KMS-11 (cell line): Measurements from ENCODE around the gene CIDEA.
"Not testable (repeated sequence)": the region's sequence is repeated elsewhere in the genome, so short reads cannot be mapped to it uniquely, and the experiment has no call there.

ENCODE experiments used
- H2AFZ ChIP-seq: fragments of 200-600 bp; sonication (generic); 2 replicates; pipeline ENCODE4 v1.6.1; 2016; ENCODE audit warnings: antibody characterized with exemption, mixed run types, low read depth
- H3K27ac ChIP-seq: fragments of 200-600 bp; sonication (generic); 2 replicates; pipeline ENCODE4 v1.6.1; 2016; ENCODE audit warnings: mild to moderate bottlenecking, mixed run types
- H3K27me3 ChIP-seq: fragments of 200-600 bp; sonication (generic); 2 replicates; pipeline ENCODE4 v1.6.1; 2017; ENCODE audit warnings: mild to moderate bottlenecking, low read depth, mixed run types, moderate library complexity; ENCODE audit not compliant: insufficient read depth
- H3K36me3 ChIP-seq: fragments of 200-600 bp; sonication (generic); 2 replicates; pipeline ENCODE4 v1.6.1; 2017; ENCODE audit warnings: mild to moderate bottlenecking, mixed run types; ENCODE audit not compliant: insufficient read depth
- H3K4me1 ChIP-seq: fragments of 200-600 bp; sonication (generic); 2 replicates; pipeline ENCODE4 v1.6.1; 2016; ENCODE audit warnings: mild to moderate bottlenecking, low read depth, mixed run types; ENCODE audit not compliant: poor library complexity, severe bottlenecking
- H3K4me2 ChIP-seq: fragments of 200-600 bp; sonication (generic); 2 replicates; pipeline ENCODE4 v1.7.0; 2016; ENCODE audit warnings: mild to moderate bottlenecking, mixed run types
- H3K4me3 ChIP-seq: fragments of 200-600 bp; sonication (generic); IDR thresholded peaks from 2 replicates; pipeline ENCODE4 v1.6.1; 2017; ENCODE audit warnings: low read depth, low read length, mixed read lengths; ENCODE audit not compliant: insufficient read depth
- H3K79me2 ChIP-seq: fragments of 200-600 bp; sonication (generic); 2 replicates; pipeline ENCODE4 v1.6.1; 2016; ENCODE audit warnings: low read depth, mixed run types; ENCODE audit not compliant: insufficient read depth
- H3K9ac ChIP-seq: fragments of 200-600 bp; sonication (generic); 2 replicates; pipeline ENCODE4 v1.6.1; 2016; ENCODE audit warnings: mild to moderate bottlenecking, mixed run types
- H4K20me1 ChIP-seq: fragments of 200-600 bp; sonication (generic); 2 replicates; pipeline ENCODE4 v1.6.1; 2016; ENCODE audit warnings: mild to moderate bottlenecking, mixed run types; ENCODE audit not compliant: insufficient read depth
- CTCF ChIP-seq: fragments of 200-600 bp; sonication (generic); conservative IDR thresholded peaks from 2 replicates; pipeline ENCODE4 v1.6.1; 2017; ENCODE audit warnings: low read depth, mild to moderate bottlenecking, antibody characterized with exemption, low read length, moderate library complexity, mixed read lengths

Gene CIDEA

GRCh38 chr18:12254136-12254819, at the start of gene CIDEA:
Gene CIDEA, plus strand, starts transcription at chr18:12254361. Its CDS starts 23 bp downstream, at chr18:12254384.
- no peak within 1 kb of the TSS for H3K4me3 ChIP-seq
- H3K27me3 ChIP-seq: no peaks in the 10 kb centered on the region
- TF ChIP-seq CTCF: no peak
- H3K9ac ChIP-seq: no peak within 1 kb of the TSS
- no peak within 1 kb of the TSS for H3K4me2 ChIP-seq
- H3K4me1 ChIP-seq: no peaks in the 10 kb centered on the region
- H3K36me3 ChIP-seq: no peaks in the 10 kb centered on the region
- no peak within 1 kb of the TSS for H2AFZ ChIP-seq
- H3K79me2 ChIP-seq: no peaks in the 10 kb centered on the region
- no peaks in the 10 kb centered on the region for H4K20me1 ChIP-seq
- no peak within 1 kb of the TSS for H3K27ac ChIP-seq

- not testable (repeated sequence) for H4K20me1 ChIP-seq, H3K9ac ChIP-seq, H3K27ac ChIP-seq, H2AFZ ChIP-seq, H3K79me2 ChIP-seq, H3K4me1 ChIP-seq, H3K27me3 ChIP-seq, H3K4me3 ChIP-seq, H3K36me3 ChIP-seq, H3K4me2 ChIP-seq
These were observed 45.6 kb upstream of the CIDEA start for GRCh38 chr18:12208296-12209153.

- not testable (repeated sequence) for H3K79me2 ChIP-seq, H3K9ac ChIP-seq
These were observed 41.9 kb upstream of the CIDEA start for GRCh38 chr18:12212308-12212707.

GRCh38 chr18:12214296-12215005, 39.7 kb upstream of the CIDEA start:
- H4K20me1 ChIP-seq, H3K27me3 ChIP-seq, H3K4me3 ChIP-seq, H3K36me3 ChIP-seq, H3K79me2 ChIP-seq, H3K9ac ChIP-seq: not testable (repeated sequence)
- H2AFZ ChIP-seq: peak overlapping the region; percentile 20; the same call in 1 of the 2 replicates
- H3K4me2 ChIP-seq: peak overlapping the region; percentile 40
- H3K4me1 ChIP-seq: peaks cover 19% of the 10 kb centered on the region
- peak overlapping the region; percentile 35; the same call in 1 of the 2 replicates for H3K27ac ChIP-seq

More at GRCh38 chr18:12212308-12212707, 41.9 kb upstream of the CIDEA start:
- not testable (repeated sequence) for H2AFZ ChIP-seq, H3K4me3 ChIP-seq, H3K27me3 ChIP-seq, H4K20me1 ChIP-seq, H3K36me3 ChIP-seq, H3K4me2 ChIP-seq, H3K27ac ChIP-seq
- peaks cover 19% of the 10 kb centered on the region for H3K4me1 ChIP-seq

- peaks cover 19% of the 10 kb centered on the region for H3K4me1 ChIP-seq
- H3K4me2 ChIP-seq, H3K36me3 ChIP-seq, H3K9ac ChIP-seq, H3K4me3 ChIP-seq, H3K79me2 ChIP-seq, H3K27me3 ChIP-seq, H4K20me1 ChIP-seq, H3K27ac ChIP-seq, H2AFZ ChIP-seq: not testable (repeated sequence)
These were observed 37.7 kb upstream of the CIDEA start for GRCh38 chr18:12216471-12216870.

- not testable (repeated sequence) for H3K79me2 ChIP-seq, H2AFZ ChIP-seq, H3K4me2 ChIP-seq, H3K27ac ChIP-seq, H3K36me3 ChIP-seq, H3K9ac ChIP-seq, H3K4me3 ChIP-seq, H3K27me3 ChIP-seq, H4K20me1 ChIP-seq
- peaks cover 26% of the 10 kb centered on the region for H3K4me1 ChIP-seq
These were observed 35.6 kb upstream of the CIDEA start for GRCh38 chr18:12218603-12219002.

- H3K27me3 ChIP-seq, H2AFZ ChIP-seq, H3K4me2 ChIP-seq, H3K4me3 ChIP-seq, H3K36me3 ChIP-seq, H3K79me2 ChIP-seq, H4K20me1 ChIP-seq, H3K9ac ChIP-seq: not testable (repeated sequence)
- Histone ChIP-seq H3K27ac (peak overlapping the region; percentile 63; the same call in 1 of the 2 replicates), H3K4me1 (peaks cover 35% of the 10 kb centered on the region)
These were observed 32.1 kb upstream of the CIDEA start for GRCh38 chr18:12222041-12222440.

GRCh38 chr18:12223326-12223725, 30.8 kb upstream of the CIDEA start:
- not testable (repeated sequence) for H2AFZ ChIP-seq, H4K20me1 ChIP-seq, H3K27me3 ChIP-seq, H3K4me3 ChIP-seq, H3K9ac ChIP-seq, H3K79me2 ChIP-seq, H3K36me3 ChIP-seq
- Histone ChIP-seq H3K27ac (peak overlapping the region; percentile 24; the same call in 1 of the 2 replicates), H3K4me1 (peaks cover 37% of the 10 kb centered on the region), H3K4me2 (peak overlapping the region; percentile 36)

- not testable (repeated sequence) for H2AFZ ChIP-seq, H4K20me1 ChIP-seq, H3K79me2 ChIP-seq, H3K4me2 ChIP-seq, H3K27me3 ChIP-seq, H3K9ac ChIP-seq, H3K4me3 ChIP-seq, H3K36me3 ChIP-seq
- Histone ChIP-seq H3K27ac (peak overlapping the region; percentile 73; the same call in 1 of the 2 replicates), H3K4me1 (peaks cover 37% of the 10 kb centered on the region)
These were observed 27.4 kb upstream of the CIDEA start for GRCh38 chr18:12226807-12227206.
